ENCODE results near the gene TMEM72.

Gene TMEM72

GRCh38 chr10:44981172-44982113, 70.3 kb downstream of the TMEM72 start:
- Histone ChIP-seq H3K4me3 (no peak overlapping the region), H3K9ac (ENCODE audit: insufficient read length) (no peak overlapping the region), H3K27ac (no peak overlapping the region), H3K36me3 (ENCODE audit: insufficient read depth, low read length) (no peaks in the 10 kb centered on the region), H3K9me3 (ENCODE audit: low read depth, low read length) (no peaks in the 10 kb centered on the region)
- TF ChIP-seq POLR2AphosphoS5 (IDR thresholded peaks at IDR 0.05; ENCODE audit: borderline replicate concordance, low read depth, low read length) (no peak), FOXP2 (optimal IDR thresholded peaks at IDR 0.05; ENCODE audit: control extremely low read depth, extremely low read length, insufficient read depth) (no peak), EZH2 (IDR thresholded peaks at IDR 0.05) (no peak)
- no peak for DNase-seq (ENCODE audit: low read depth, low spot score)

GRCh38 chr10:44982114-44982460, 71.0 kb downstream of the TMEM72 start:
- Histone ChIP-seq H3K9ac (ENCODE audit: insufficient read length) (no peak overlapping the region), H3K36me3 (ENCODE audit: insufficient read depth, low read length) (no peaks in the 10 kb centered on the region), H3K9me3 (ENCODE audit: low read depth, low read length) (no peaks in the 10 kb centered on the region), H3K4me3 (no peak overlapping the region), H3K27ac (no peak overlapping the region)
- no peak for DNase-seq (ENCODE audit: low read depth, low spot score)
- no peak for TF ChIP-seq POLR2AphosphoS5 (IDR thresholded peaks at IDR 0.05; ENCODE audit: borderline replicate concordance, low read depth, low read length)
- TF ChIP-seq EZH2 (IDR thresholded peaks at IDR 0.05), result no peak

GRCh38 chr10:44982496-44982895, 71.4 kb downstream of the TMEM72 start:
- Histone ChIP-seq H3K4me3 (no peak overlapping the region), H3K9me3 (ENCODE audit: low read depth, low read length) (no peaks in the 10 kb centered on the region), H3K9ac (ENCODE audit: insufficient read length) (no peak overlapping the region), H3K36me3 (ENCODE audit: insufficient read depth, low read length) (no peaks in the 10 kb centered on the region), H3K27ac (no peak overlapping the region)
- TF ChIP-seq POLR2AphosphoS5 (IDR thresholded peaks at IDR 0.05; ENCODE audit: borderline replicate concordance, low read depth, low read length) (no peak), EZH2 (IDR thresholded peaks at IDR 0.05) (no peak), FOXP2 (optimal IDR thresholded peaks at IDR 0.05; ENCODE audit: control extremely low read depth, extremely low read length, insufficient read depth) (no peak)
- DNase-seq (ENCODE audit: low read depth, low spot score), result no peak

- H3K27ac ChIP-seq, result no peak overlapping the region
Observed at GRCh38 chr10:44983066-44983894, 72.1 kb downstream of the TMEM72 start.

GRCh38 chr10:44983895-44984278, 72.8 kb downstream of the TMEM72 start:
- no peak for TF ChIP-seq POLR2AphosphoS5 (IDR thresholded peaks at IDR 0.05; ENCODE audit: borderline replicate concordance, low read depth, low read length)
- no peak for TF ChIP-seq EZH2 (IDR thresholded peaks at IDR 0.05)
- TF ChIP-seq FOXP2 (optimal IDR thresholded peaks at IDR 0.05; ENCODE audit: control extremely low read depth, extremely low read length, insufficient read depth), result no peak
- no peak for DNase-seq (ENCODE audit: low read depth, low spot score)
- Histone ChIP-seq H3K4me3 (no peak overlapping the region), H3K9me3 (ENCODE audit: low read depth, low read length) (no peaks in the 10 kb centered on the region), H3K36me3 (ENCODE audit: insufficient read depth, low read length) (no peaks in the 10 kb centered on the region), H3K27ac (no peak overlapping the region), H3K9ac (ENCODE audit: insufficient read length) (no peak overlapping the region)

More at GRCh38 chr10:44983066-44983894, 72.1 kb downstream of the TMEM72 start:
- Histone ChIP-seq H3K4me3 (no peak overlapping the region), H3K9me3 (ENCODE audit: low read depth, low read length) (no peaks in the 10 kb centered on the region), H3K9ac (ENCODE audit: insufficient read length) (no peak overlapping the region), H3K36me3 (ENCODE audit: insufficient read depth, low read length) (no peaks in the 10 kb centered on the region)
- no peak for DNase-seq (ENCODE audit: low read depth, low spot score)
- TF ChIP-seq POLR2AphosphoS5 (IDR thresholded peaks at IDR 0.05; ENCODE audit: borderline replicate concordance, low read depth, low read length), result no peak
- no peak for TF ChIP-seq FOXP2 (optimal IDR thresholded peaks at IDR 0.05; ENCODE audit: control extremely low read depth, extremely low read length, insufficient read depth)
- no peak for TF ChIP-seq EZH2 (IDR thresholded peaks at IDR 0.05)

GRCh38 chr10:44984671-44985101, 73.5 kb downstream of the TMEM72 start:
- Histone ChIP-seq H3K4me3 (no peak overlapping the region), H3K27ac (no peak overlapping the region), H3K9ac (ENCODE audit: insufficient read length) (no peak overlapping the region), H3K36me3 (ENCODE audit: insufficient read depth, low read length) (no peaks in the 10 kb centered on the region), H3K9me3 (ENCODE audit: low read depth, low read length) (no peaks in the 10 kb centered on the region)
- TF ChIP-seq POLR2AphosphoS5 (IDR thresholded peaks at IDR 0.05; ENCODE audit: borderline replicate concordance, low read depth, low read length) (no peak), EZH2 (IDR thresholded peaks at IDR 0.05) (no peak), FOXP2 (optimal IDR thresholded peaks at IDR 0.05; ENCODE audit: control extremely low read depth, extremely low read length, insufficient read depth) (no peak)
- DNase-seq (ENCODE audit: low read depth, low spot score), result no peak

- TF ChIP-seq EZH2 (IDR thresholded peaks at IDR 0.05), result no peak
- no peak for TF ChIP-seq POLR2AphosphoS5 (IDR thresholded peaks at IDR 0.05; ENCODE audit: borderline replicate concordance, low read depth, low read length)
- no peak for TF ChIP-seq FOXP2 (optimal IDR thresholded peaks at IDR 0.05; ENCODE audit: control extremely low read depth, extremely low read length, insufficient read depth)
- DNase-seq (ENCODE audit: low read depth, low spot score), result no peak
- Histone ChIP-seq H3K9me3 (ENCODE audit: low read depth, low read length) (no peaks in the 10 kb centered on the region), H3K9ac (ENCODE audit: insufficient read length) (no peak overlapping the region), H3K27ac (no peak overlapping the region), H3K36me3 (ENCODE audit: insufficient read depth, low read length) (no peaks in the 10 kb centered on the region), H3K4me3 (no peak overlapping the region)
Observed at GRCh38 chr10:44985175-44985681, 74.1 kb downstream of the TMEM72 start.

- H3K27ac ChIP-seq, result no peak overlapping the region
- no peak overlapping the region for H3K4me3 ChIP-seq
- TF ChIP-seq EZH2 (IDR thresholded peaks at IDR 0.05) (no peak), POLR2AphosphoS5 (IDR thresholded peaks at IDR 0.05; ENCODE audit: borderline replicate concordance, low read depth, low read length) (no peak), FOXP2 (optimal IDR thresholded peaks at IDR 0.05; ENCODE audit: control extremely low read depth, extremely low read length, insufficient read depth) (no peak)
Observed at GRCh38 chr10:44986179-44986578, 75.0 kb downstream of the TMEM72 start.

More at GRCh38 chr10:44986179-44986578, 75.0 kb downstream of the TMEM72 start:
- no peaks in the 10 kb centered on the region for H3K36me3 ChIP-seq (ENCODE audit: insufficient read depth, low read length)
- DNase-seq (ENCODE audit: low read depth, low spot score), result no peak
- no peak overlapping the region for H3K9ac ChIP-seq (ENCODE audit: insufficient read length)
- H3K9me3 ChIP-seq (ENCODE audit: low read depth, low read length), result no peaks in the 10 kb centered on the region
